IMR-90 (cell line): ENCODE results near the gene MAGI1. TPM values are rescaled to one million over a fixed set of nuclear protein-coding genes. Genes with fewer than 3 reads are reported as not detected.
A peak's percentile ranks its signal among the peaks of the same experiment; 100 is the strongest.

Experiments used
- ATAC-seq: fragments of 200-7000 bp; cut with Tn5 transposase; 2 replicates; pipeline ENCODE4 v1.9.1; 2020; ENCODE audit warnings: low read depth, mild to moderate bottlenecking, moderate library complexity
- BruUV-seq: library from RNA; stranded (reverse); fragments of 400-500 nt; replicated peaks from 2 replicates; lab custom pipeline; 2021; lab: Mats Ljungman, UMichigan
- CTCF ChIA-PET: fragments of 300-600 bp; formaldehyde crosslinking; extraction: SDS; loops from one replicate; lab custom pipeline; 2021; ENCODE audit warnings: antibody characterized with exemption; lab: Yijun Ruan, JAX
- POLR2A ChIA-PET: fragments of 300-600 bp; sonication (Branson Sonifier 250); formaldehyde crosslinking; loops from one replicate; lab custom pipeline; 2022; ENCODE audit warnings: antibody characterized with exemption; ENCODE audit not compliant: unreplicated experiment; lab: Charles Lee
- DNase-seq: peaks from one replicate; pipeline ENCODE4 v3.0.0; 2013
- H2AFZ ChIP-seq: replicated peaks from 2 replicates; pipeline ENCODE3; 2013; ENCODE audit warnings: low read length, mild to moderate bottlenecking; ENCODE audit not compliant: poor library complexity
- H2AK5ac ChIP-seq: 2 replicates; pipeline ENCODE4 v1.6.1; 2013; ENCODE audit warnings: low read depth, low read length, inconsistent platforms
- H2AK9ac ChIP-seq: replicated peaks from 2 replicates; pipeline ENCODE3; 2013; ENCODE audit warnings: mild to moderate bottlenecking, low read depth, low read length, moderate library complexity; ENCODE audit not compliant: poor library complexity
- H2BK120ac ChIP-seq: 2 replicates; pipeline ENCODE4 v1.6.1; 2013; ENCODE audit warnings: low read depth, low read length, inconsistent platforms
- H2BK15ac ChIP-seq: 3 replicates; pipeline ENCODE4 v1.6.1; 2013; ENCODE audit warnings: low read depth, low read length, inconsistent platforms
- H2BK20ac ChIP-seq: 2 replicates; pipeline ENCODE4 v1.6.1; 2013; ENCODE audit warnings: low read depth, mild to moderate bottlenecking, inconsistent platforms, low read length, moderate library complexity
- H2BK5ac ChIP-seq: 2 replicates; pipeline ENCODE4 v1.6.1; 2013; ENCODE audit warnings: mild to moderate bottlenecking, low read depth, low read length, inconsistent platforms; ENCODE audit not compliant: poor library complexity, severe bottlenecking
- H3K14ac ChIP-seq: replicated peaks from 2 replicates; pipeline ENCODE4 v1.6.1; 2013; ENCODE audit warnings: low read depth, low read length, inconsistent platforms
- H3K18ac ChIP-seq: 2 replicates; pipeline ENCODE4 v1.6.1; 2013; ENCODE audit warnings: low read depth, low read length, control low read depth
- H3K23ac ChIP-seq: 2 replicates; pipeline ENCODE4 v1.6.1; 2013; ENCODE audit warnings: low read depth, low read length, inconsistent platforms
- H3K27ac ChIP-seq: 2 replicates; pipeline ENCODE4 v1.5.1; 2013; ENCODE audit warnings: mild to moderate bottlenecking, control low read depth, low read length; ENCODE audit not compliant: insufficient read depth
- H3K27me3 ChIP-seq: 2 replicates; pipeline ENCODE4 v1.6.1; 2013; ENCODE audit warnings: low read length; ENCODE audit not compliant: control insufficient read depth, insufficient read depth
- H3K36me3 ChIP-seq: 2 replicates; pipeline ENCODE4 v1.6.1; 2013; ENCODE audit warnings: low read length, mixed read lengths; ENCODE audit not compliant: control insufficient read depth, insufficient read depth
- H3K4ac ChIP-seq: 2 replicates; pipeline ENCODE4 v1.6.1; 2013; ENCODE audit warnings: low read depth, low read length, inconsistent platforms
- H3K4me1 ChIP-seq: 2 replicates; pipeline ENCODE4 v1.6.1; 2013; ENCODE audit warnings: low read length, mixed read lengths; ENCODE audit not compliant: control insufficient read depth, insufficient read depth
- H3K4me2 ChIP-seq: 2 replicates; pipeline ENCODE4 v1.6.1; 2013; ENCODE audit warnings: low read depth, mild to moderate bottlenecking, control low read depth, low read length, moderate library complexity
- H3K4me3 ChIP-seq: 2 replicates; pipeline ENCODE4 v1.5.1; 2013; ENCODE audit warnings: low read depth, mild to moderate bottlenecking, control low read depth, low read length, moderate library complexity; ENCODE audit not compliant: insufficient read depth
- H3K56ac ChIP-seq: 2 replicates; pipeline ENCODE4 v1.6.1; 2013; ENCODE audit warnings: low read length, inconsistent platforms; ENCODE audit not compliant: insufficient read depth; ENCODE audit errors: extremely low read depth
- H3K79me1 ChIP-seq, 2 experiments: 2 replicates each; pipeline ENCODE4 v1.6.1; 2013; ENCODE audit warnings: low read length in 2 of 2, inconsistent platforms in 1 of 2, low read depth in 1 of 2
- H3K9ac ChIP-seq: 2 replicates; pipeline ENCODE4 v1.6.1; 2013; ENCODE audit warnings: low read depth, low read length, control low read depth
- H3K9me1 ChIP-seq: 2 replicates; pipeline ENCODE4 v1.6.1; 2013; ENCODE audit warnings: low read length, inconsistent platforms; ENCODE audit not compliant: insufficient read depth
- H3K9me3 ChIP-seq: 2 replicates; pipeline ENCODE4 v1.6.1; 2013; ENCODE audit warnings: low read length; ENCODE audit not compliant: control insufficient read depth, insufficient read depth
- H4K20me1 ChIP-seq: 2 replicates; pipeline ENCODE4 v1.6.1; 2013; ENCODE audit warnings: low read length, inconsistent platforms; ENCODE audit not compliant: insufficient read depth
- H4K5ac ChIP-seq: 2 replicates; pipeline ENCODE4 v1.6.1; 2013; ENCODE audit warnings: mild to moderate bottlenecking, low read depth, low read length, control low read depth
- H4K8ac ChIP-seq, 2 experiments: 2 replicates each; pipeline ENCODE4 v1.6.1; 2013; ENCODE audit warnings: low read depth in 2 of 2, low read length in 2 of 2, control low read depth in 1 of 2, inconsistent platforms in 1 of 2
- H4K91ac ChIP-seq: 2 replicates; pipeline ENCODE4 v1.6.1; 2013; ENCODE audit warnings: low read depth, low read length, inconsistent platforms; ENCODE audit not compliant: insufficient read depth
- MXI1 ChIP-seq: IDR thresholded peaks from 2 replicates; pipeline ENCODE4 v1.6.1; 2012; ENCODE audit warnings: low read depth, mild to moderate bottlenecking, low read length, moderate library complexity, borderline replicate concordance
- SMC3 ChIP-seq: fragments of 150-350 bp; IDR thresholded peaks from 2 replicates; pipeline ENCODE4 v1.6.1; 2016; ENCODE audit warnings: low read depth, mild to moderate bottlenecking, antibody characterized with exemption, low read length, moderate library complexity
- USF2 ChIP-seq: fragments of 150-350 bp; IDR thresholded peaks from 2 replicates; pipeline ENCODE4 v1.6.1; 2017; ENCODE audit warnings: mild to moderate bottlenecking, antibody characterized with exemption, low read length, low read depth
- WGBS, 2 experiments: methylation state at CpG; one replicate each; pipeline versions ENCODE4 v1.1.5 to v1.1.7; 2013; ENCODE audit warnings: missing lambda C conversion rate in 2 of 2; ENCODE audit not compliant: insufficient read length in 1 of 2; ENCODE audit errors: extremely low coverage in 2 of 2; 5-methylcytosine and 5-hydroxymethylcytosine counted together
- dilution Hi-C: fragments of 300-500 bp; cut with HindIII; formaldehyde crosslinking; loops from one replicate; pipeline ENCODE4 v1.14.3; 2018; ENCODE audit warnings: low sequenced_read_pairs; ENCODE audit not compliant: unreplicated experiment
- in situ Hi-C: fragments of 300-500 bp; cut with MboI; formaldehyde crosslinking; loops from 3 replicates; pipeline ENCODE4 v1.14.3; 2019; ENCODE audit warnings: low sequenced_read_pairs, inconsistent platforms, mixed read lengths
- intact Hi-C: fragments of 100-400 bp; cut with micrococcal nuclease; formaldehyde crosslinking; loops from 2 replicates; pipeline ENCODE4 v1.10.0; 2022
- polyA plus RNA-seq, 3 experiments: library from polyadenylated mRNA; depleted of rRNA; stranded (reverse); fragments of >200 nt; gene quantifications; 2 replicates each; pipeline ENCODE4 v1.2.3, GENCODE V29; 2012; ENCODE audit warnings: low replicate concordance in 1 of 3
- total RNA-seq: library from RNA; depleted of rRNA; stranded (reverse); fragments of >200 nt; gene quantifications from 2 replicates; pipeline ENCODE4 v1.2.3, GENCODE V29; 2012
- TF ChIP-seq, protein P1 (sequence below): conservative IDR thresholded peaks from 2 replicates; pipeline ENCODE4 v1.5.1; 2012; ENCODE audit warnings: mild to moderate bottlenecking, low read depth, low read length, improper control_type of control experiment
- TF ChIP-seq, protein P2 (sequence below): fragments of 150-350 bp; IDR thresholded peaks from 2 replicates; pipeline ENCODE4 v1.6.1; 2016; ENCODE audit warnings: low read depth, mild to moderate bottlenecking, low read length, moderate library complexity, borderline replicate concordance

Gene MAGI1
- total and polyA plus RNA-seq, 2 of the 4 experiments (the other 2 are of a cell fraction) = 14.5 to 24.2 TPM

DNA sequence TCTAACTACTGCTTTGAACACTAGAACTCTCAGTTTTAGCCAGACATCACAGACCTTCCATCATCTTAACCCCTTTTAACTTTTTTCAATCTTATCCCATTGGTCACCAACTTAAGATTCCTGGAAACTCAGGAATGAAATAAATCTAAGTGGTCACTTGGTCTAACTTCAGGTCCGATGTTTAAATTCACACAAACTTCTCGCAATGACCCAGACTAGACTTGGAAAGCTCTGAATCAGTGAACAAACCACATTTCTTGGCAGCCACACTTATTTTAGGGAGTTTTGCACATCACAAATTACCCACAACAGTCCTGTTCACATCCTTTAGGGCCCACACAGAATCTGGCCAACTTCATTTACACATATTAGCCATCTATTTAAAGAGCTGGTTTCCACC lies 118.9 kb downstream of the MAGI1 start:
- Histone ChIP-seq H4K8ac (no peak overlapping the region; a peak in 1 of 4 replicates), H3K4me1 (peaks cover 8% of the 10 kb centered on the region; the same call in 1 of the 2 replicates), H3K14ac (no peak overlapping the region), H2BK120ac (no peak overlapping the region), H3K9me3 (no peaks in the 10 kb centered on the region), H2BK15ac (no peak overlapping the region), H3K4me3 (no peak overlapping the region), H2AK9ac (no peak overlapping the region), H2BK20ac (no peak overlapping the region), H3K4ac (peak overlapping the region; percentile 16; the same call in 1 of the 2 replicates), H2AFZ (no peak overlapping the region), H3K4me2 (peak overlapping the region; percentile 80; the same call in 1 of the 2 replicates), H3K18ac (peak overlapping the region; percentile 43; the same call in 1 of the 2 replicates), H4K91ac (no peak overlapping the region), H3K27me3 (no peaks in the 10 kb centered on the region), H4K5ac (no peak overlapping the region), H2AK5ac (no peak overlapping the region), H3K27ac (no peak overlapping the region), H3K23ac (0 out of 2 replicates have a peak overlapping the region, but pooled peaks have one; percentile 1), H3K9ac (peak overlapping the region; percentile 16; the same call in 1 of the 2 replicates), H3K36me3 (no peaks in the 10 kb centered on the region), H3K79me1 (peaks cover 22 to 55% of the 10 kb centered on the region in 2 experiments), H3K56ac (no peak overlapping the region), H2BK5ac (no peak overlapping the region), H3K9me1 (no peaks in the 10 kb centered on the region), H4K20me1 (peaks cover 16% of the 10 kb centered on the region; the same call in 1 of the 2 replicates)
- DNase-seq = peak; percentile 80
- TF ChIP-seq, protein P1, sequence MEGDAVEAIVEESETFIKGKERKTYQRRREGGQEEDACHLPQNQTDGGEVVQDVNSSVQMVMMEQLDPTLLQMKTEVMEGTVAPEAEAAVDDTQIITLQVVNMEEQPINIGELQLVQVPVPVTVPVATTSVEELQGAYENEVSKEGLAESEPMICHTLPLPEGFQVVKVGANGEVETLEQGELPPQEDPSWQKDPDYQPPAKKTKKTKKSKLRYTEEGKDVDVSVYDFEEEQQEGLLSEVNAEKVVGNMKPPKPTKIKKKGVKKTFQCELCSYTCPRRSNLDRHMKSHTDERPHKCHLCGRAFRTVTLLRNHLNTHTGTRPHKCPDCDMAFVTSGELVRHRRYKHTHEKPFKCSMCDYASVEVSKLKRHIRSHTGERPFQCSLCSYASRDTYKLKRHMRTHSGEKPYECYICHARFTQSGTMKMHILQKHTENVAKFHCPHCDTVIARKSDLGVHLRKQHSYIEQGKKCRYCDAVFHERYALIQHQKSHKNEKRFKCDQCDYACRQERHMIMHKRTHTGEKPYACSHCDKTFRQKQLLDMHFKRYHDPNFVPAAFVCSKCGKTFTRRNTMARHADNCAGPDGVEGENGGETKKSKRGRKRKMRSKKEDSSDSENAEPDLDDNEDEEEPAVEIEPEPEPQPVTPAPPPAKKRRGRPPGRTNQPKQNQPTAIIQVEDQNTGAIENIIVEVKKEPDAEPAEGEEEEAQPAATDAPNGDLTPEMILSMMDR = no peak
- TF ChIP-seq USF2 (no peak), MXI1 (no peak), SMC3 (no peak)
- TF ChIP-seq, protein P2, sequence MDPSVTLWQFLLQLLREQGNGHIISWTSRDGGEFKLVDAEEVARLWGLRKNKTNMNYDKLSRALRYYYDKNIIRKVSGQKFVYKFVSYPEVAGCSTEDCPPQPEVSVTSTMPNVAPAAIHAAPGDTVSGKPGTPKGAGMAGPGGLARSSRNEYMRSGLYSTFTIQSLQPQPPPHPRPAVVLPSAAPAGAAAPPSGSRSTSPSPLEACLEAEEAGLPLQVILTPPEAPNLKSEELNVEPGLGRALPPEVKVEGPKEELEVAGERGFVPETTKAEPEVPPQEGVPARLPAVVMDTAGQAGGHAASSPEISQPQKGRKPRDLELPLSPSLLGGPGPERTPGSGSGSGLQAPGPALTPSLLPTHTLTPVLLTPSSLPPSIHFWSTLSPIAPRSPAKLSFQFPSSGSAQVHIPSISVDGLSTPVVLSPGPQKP = no peak
- POLR2A ChIA-PET = no interaction called here
- CTCF ChIA-PET = no interaction called here
- dilution Hi-C loops (no loop called here), intact Hi-C loops (no loop called here), in situ Hi-C loops (no loop called here)
- ATAC-seq = peak; percentile 42
- BruUV-seq = no TSS peak
- 15% methylated on average over 2 of the region's 2 CpGs; no CpG with 5 or more reads in 1 of the 2 experiments for WGBS, 2 experiments
